AG10803 (cell line): ENCODE data around the gene CMPK1.
"Not testable (repeated sequence)": the region's sequence is repeated elsewhere in the genome, so short reads cannot be mapped to it uniquely, and the experiment has no call there.

Source experiments
- DNase-seq: peaks from one replicate; pipeline ENCODE4 v3.0.0; 2010; ENCODE audit warnings: low read depth
- H3K4me3 ChIP-seq: 2 replicates; pipeline ENCODE4 v1.5.1; 2011; ENCODE audit warnings: mild to moderate bottlenecking, low read length, control low read depth
- TF ChIP-seq, protein P1 (sequence below): conservative IDR thresholded peaks from 2 replicates; pipeline ENCODE4 v1.5.1; 2011; ENCODE audit warnings: mild to moderate bottlenecking, low read length, control low read depth, inconsistent platforms

Gene CMPK1

DNA sequence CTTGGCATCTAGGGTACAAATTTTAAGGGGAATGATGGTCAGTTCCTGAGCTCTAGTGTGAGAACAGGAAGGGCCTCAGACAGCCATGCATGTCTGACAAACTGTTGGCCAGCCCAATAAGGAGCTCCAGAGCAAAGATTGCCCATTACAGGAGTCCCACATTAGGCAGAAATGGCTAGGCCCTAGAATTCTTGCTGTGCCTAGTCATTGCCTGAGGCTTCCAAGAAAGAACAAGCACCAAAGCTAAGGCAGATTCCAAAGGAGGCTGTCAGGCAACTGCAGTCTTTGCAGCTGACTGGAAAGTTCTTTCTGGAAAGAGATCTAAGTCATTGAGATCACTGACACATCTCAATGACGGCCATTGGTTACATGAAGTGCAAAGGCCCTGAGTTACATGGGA lies 15.7 kb upstream of the CMPK1 start:
- TF ChIP-seq, protein P1, sequence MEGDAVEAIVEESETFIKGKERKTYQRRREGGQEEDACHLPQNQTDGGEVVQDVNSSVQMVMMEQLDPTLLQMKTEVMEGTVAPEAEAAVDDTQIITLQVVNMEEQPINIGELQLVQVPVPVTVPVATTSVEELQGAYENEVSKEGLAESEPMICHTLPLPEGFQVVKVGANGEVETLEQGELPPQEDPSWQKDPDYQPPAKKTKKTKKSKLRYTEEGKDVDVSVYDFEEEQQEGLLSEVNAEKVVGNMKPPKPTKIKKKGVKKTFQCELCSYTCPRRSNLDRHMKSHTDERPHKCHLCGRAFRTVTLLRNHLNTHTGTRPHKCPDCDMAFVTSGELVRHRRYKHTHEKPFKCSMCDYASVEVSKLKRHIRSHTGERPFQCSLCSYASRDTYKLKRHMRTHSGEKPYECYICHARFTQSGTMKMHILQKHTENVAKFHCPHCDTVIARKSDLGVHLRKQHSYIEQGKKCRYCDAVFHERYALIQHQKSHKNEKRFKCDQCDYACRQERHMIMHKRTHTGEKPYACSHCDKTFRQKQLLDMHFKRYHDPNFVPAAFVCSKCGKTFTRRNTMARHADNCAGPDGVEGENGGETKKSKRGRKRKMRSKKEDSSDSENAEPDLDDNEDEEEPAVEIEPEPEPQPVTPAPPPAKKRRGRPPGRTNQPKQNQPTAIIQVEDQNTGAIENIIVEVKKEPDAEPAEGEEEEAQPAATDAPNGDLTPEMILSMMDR, result no peak
- H3K4me3 ChIP-seq, result no peak overlapping the region
- peak; percentile 97 for DNase-seq

DNA sequence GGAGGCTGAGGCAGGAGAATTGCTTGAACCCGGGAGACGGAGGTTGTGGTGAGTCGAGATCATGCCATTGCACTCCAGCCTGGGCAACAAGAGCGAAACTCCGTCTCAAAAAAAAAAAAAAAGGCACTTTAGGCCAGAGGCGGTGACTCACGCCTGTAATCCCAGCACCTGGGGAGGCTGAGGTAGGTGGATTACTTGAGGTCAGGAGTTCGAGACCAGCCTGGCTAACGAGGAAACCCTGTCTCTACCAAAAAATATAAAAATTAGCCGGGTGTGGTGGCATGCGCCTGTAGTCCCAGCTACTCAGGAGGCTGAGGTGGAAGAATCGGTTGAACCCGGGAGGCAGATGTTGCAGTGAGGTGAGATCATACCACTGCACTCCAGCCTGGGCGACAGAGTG lies 13.6 kb upstream of the CMPK1 start:
- not testable (repeated sequence) for DNase-seq, H3K4me3 ChIP-seq

DNA sequence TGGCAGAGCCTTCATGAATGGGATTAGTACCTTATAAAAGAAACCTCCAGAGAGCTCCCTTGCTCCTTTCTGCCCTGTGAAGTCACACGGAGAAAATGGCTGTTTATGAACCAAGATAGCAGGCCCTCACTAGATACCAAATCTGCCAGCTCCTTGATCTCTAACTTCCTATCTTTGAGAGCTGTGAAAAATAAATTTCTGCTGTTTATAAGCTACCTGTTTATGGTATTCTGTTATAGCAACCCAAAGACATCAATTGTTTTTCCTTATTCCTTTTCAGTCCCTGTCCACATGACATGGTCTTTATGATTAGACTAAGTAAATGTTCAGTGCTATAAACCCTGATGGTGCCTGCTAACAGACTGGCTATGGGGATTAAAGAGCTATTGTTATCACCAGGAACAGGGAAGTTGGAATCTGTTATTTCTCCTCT lies 10.0 kb upstream of the CMPK1 start:
- H3K4me3 ChIP-seq, result no peak overlapping the region
- TF ChIP-seq, protein P1, result no peak
- no peak for DNase-seq

DNA sequence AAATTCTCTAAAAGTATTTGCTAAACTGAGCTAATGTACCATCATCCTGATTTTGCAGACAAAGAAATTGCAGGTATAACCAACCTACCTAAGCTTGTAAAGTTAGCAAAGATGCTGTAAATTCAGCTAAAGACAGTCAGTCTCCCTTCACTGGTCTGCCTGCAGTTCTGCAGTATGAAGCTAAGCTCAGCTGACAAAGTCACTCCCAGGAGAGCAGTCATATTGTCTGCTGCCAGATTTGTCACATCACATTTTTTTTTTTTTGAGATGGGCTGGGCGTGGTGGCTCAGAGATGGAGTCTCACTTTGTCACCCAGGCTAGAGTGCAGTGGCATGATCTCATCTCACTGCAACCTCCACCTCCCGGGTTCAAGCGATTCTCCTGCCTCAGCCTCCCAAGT lies 8.9 kb upstream of the CMPK1 start:
- no peak for DNase-seq
- H3K4me3 ChIP-seq, result no peak overlapping the region
- TF ChIP-seq, protein P1, result no peak

DNA sequence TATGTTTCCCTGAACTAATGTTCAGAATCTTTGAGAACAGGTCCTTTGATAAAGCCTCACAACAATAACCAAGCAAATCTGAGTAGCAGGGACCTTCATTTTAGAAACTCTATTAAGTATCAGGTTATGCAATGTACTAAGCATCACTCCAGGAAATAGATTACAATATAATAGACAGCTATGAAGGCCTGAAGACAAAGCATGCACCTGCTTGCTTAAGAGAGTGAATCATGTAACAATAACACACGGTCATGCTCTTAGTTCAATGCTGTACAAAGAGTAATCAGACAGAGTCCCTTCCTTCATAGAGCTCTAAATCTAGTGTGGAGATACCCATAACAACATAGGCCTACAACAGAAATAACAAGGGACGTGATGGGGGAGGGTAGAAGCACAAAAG lies 8.1 kb upstream of the CMPK1 start:
- TF ChIP-seq, protein P1, result no peak
- no peak overlapping the region for H3K4me3 ChIP-seq
- no peak for DNase-seq

DNA sequence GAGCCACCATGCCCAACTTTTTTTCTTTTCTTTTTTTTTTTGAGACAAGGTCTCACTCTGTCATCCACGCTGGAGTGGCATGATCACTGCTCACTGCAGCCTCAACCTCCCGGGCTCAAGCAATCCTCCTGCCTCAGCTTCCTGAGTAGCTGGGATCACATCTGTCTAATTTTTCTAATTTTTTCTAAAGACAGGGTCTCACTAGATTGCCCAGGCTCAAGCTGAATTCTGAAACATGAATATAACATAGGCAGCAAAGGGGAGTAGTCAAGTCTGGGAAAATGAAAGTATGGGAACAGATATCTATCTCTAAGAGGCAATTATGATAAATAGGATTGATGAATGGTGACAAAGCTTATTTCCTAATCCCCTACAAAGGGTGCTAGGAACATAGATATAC lies 7.3 kb upstream of the CMPK1 start:
- TF ChIP-seq, protein P1, result no peak
- no peak overlapping the region for H3K4me3 ChIP-seq
- DNase-seq, result no peak

DNA sequence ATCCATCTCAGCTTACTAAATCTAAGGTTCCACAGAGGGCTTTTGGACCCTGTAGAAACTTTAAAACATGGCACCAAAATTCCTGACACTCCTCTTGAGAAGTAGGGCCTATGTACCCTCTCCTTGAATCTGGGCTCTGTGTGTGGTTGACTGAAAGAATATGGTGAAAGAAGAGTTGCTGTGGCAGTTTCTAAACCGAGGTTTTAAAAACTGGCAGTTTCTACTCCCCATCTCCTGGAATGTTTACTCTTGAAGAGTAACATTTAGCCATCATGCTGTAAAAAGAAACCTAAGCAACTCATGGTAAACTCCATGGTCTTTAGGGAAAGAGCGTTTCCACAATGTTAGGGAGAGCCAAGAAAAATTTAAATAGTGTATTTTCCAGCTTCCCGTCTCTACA lies 4.6 kb upstream of the CMPK1 start:
- TF ChIP-seq, protein P1, result no peak
- no peak for DNase-seq
- no peak overlapping the region for H3K4me3 ChIP-seq

DNA sequence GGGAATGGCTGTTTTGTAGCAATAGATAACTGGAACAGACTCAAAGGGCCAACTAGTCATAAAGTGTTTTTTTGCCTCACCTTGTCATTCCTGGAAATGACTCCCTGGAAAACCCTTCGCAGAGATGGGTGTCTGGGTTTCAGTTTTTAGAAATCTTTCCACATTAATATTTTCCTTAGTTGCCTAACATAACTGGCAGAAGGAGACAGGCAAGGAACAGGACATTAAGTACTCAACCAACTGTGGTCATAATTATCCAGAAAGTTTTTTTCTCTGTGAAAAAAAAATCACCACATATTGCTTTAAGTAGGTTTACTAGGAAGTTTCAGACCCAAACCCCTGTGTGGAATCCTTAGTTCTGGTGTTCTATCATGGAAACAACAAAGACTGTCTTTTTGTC lies 3.4 kb upstream of the CMPK1 start:
- TF ChIP-seq, protein P1, result no peak
- no peak overlapping the region for H3K4me3 ChIP-seq
- no peak for DNase-seq
